Measurements from ENCODE around the gene USP40. TPM values are rescaled to one million over a fixed set of nuclear protein-coding genes. Genes with fewer than 3 reads are reported as not detected.

USP40 gene
- total RNA-seq, 1 donor: 48.8 TPM

GRCh38 chr2:233446606-233447305, 119.8 kb downstream of the USP40 start:
- H3K4me3 ChIP-seq (ENCODE audit: low read depth, low read length): no peak overlapping the region

GRCh38 chr2:233446121-233446520, 120.5 kb downstream of the USP40 start:
- no peak overlapping the region for H3K4me3 ChIP-seq (ENCODE audit: low read depth, low read length)
- no peak for TF ChIP-seq CTCF (IDR thresholded peaks at IDR 0.05; ENCODE audit: insufficient read depth, low read depth, low read length)
- no peak for DNase-seq (ENCODE audit: low read depth)

More at GRCh38 chr2:233446606-233447305, 119.8 kb downstream of the USP40 start:
- no peak for DNase-seq (ENCODE audit: low read depth)
- no peak for TF ChIP-seq CTCF (IDR thresholded peaks at IDR 0.05; ENCODE audit: insufficient read depth, low read depth, low read length)

DNA sequence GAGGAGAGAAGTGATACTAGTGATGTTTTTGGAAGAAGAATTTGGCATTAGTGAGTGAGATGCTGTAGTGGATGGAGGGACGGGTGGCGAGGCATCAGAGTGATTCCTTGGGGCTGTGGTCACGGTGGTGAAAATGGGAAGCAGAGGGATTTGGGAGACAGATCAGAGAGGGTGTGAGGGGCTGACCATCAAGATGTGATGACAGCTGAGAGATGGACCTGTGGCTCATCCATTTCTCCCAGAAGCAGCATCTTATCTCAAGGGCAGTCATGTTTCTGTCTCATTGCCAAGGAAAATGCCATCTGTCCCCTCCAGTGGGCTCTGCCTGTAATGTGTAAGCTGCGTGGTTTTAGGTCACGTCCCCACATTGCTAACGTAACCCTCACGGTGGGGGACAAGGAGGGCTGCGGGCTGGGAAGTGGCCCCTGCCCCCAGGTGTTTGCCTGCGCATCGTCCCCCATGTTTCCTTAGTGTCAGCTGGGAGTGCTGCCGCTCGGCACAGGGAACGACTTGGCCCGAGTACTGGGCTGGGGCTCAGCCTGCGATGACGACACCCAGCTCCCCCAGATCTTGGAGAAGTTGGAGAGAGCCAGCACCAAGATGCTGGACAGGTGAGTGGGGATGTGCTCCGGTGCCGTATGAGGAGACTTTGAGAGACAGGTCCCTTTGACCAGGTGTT, 121.3 kb downstream of the USP40 start:
- no peak for TF ChIP-seq CTCF (IDR thresholded peaks at IDR 0.05; ENCODE audit: insufficient read depth, low read depth, low read length)
- no peak for DNase-seq (ENCODE audit: low read depth)
- no peak overlapping the region for H3K4me3 ChIP-seq (ENCODE audit: low read depth, low read length)

- DNase-seq (ENCODE audit: low read depth): no peak
- no peak for TF ChIP-seq CTCF (IDR thresholded peaks at IDR 0.05; ENCODE audit: insufficient read depth, low read depth, low read length)
- H3K4me3 ChIP-seq (ENCODE audit: low read depth, low read length): no peak overlapping the region
Observed at GRCh38 chr2:233444501-233444900, 122.1 kb downstream of the USP40 start.

GRCh38 chr2:233443511-233444183, 122.9 kb downstream of the USP40 start:
- no peak overlapping the region for H3K4me3 ChIP-seq (ENCODE audit: low read depth, low read length)
- peak; percentile 86 for TF ChIP-seq CTCF (IDR thresholded peaks at IDR 0.05; ENCODE audit: insufficient read depth, low read depth, low read length)
- peak; percentile 84 for DNase-seq (ENCODE audit: low read depth)

DNA sequence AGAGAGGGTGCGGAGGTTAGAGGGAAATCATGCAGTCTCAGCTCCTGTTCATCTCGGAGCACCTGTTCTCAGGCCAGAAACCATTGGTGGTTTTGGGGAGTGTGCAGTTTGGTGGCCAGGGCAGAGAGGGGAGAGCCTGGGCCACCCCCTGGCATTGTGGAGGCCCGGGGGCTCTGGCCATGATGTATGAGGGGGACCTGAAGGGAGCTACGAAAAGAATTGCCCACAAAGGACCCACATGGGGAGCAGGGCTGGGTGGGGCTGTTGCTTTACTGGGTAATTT, 124.6 kb downstream of the USP40 start:
- no peak for TF ChIP-seq CTCF (IDR thresholded peaks at IDR 0.05; ENCODE audit: insufficient read depth, low read depth, low read length)
- no peak overlapping the region for H3K4me3 ChIP-seq (ENCODE audit: low read depth, low read length)
- DNase-seq (ENCODE audit: low read depth): no peak
